ENCODE results near the gene ADGRL2. TPM values are rescaled to one million over a fixed set of nuclear protein-coding genes. Genes with fewer than 3 reads are reported as not detected.
A peak's percentile ranks its signal among the peaks of the same experiment; 100 is the strongest.

The ADGRL2 gene
- total RNA-seq, 3 donors from 2014 or later = 4.5 to 31.7 (median 9.2) TPM

DNA sequence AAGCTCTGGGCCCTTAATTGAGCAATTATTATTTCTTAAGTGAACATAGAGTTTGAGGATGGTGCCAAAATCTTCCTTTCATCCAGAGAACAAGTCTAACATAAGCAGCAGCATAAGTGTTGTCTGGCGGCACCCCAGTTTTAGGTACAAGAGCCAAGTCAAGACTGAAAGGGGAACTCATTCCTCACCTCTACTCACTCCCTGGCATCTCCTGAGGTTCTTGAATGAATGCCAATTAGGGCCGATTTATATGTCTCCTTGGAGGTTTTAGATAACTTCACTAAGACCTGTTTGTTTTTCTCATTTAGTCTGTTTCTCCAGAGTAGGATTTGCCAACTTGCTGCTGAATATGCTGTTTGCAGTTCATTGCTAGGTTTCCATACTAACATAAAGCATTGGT lies 42.6 kb upstream of the ADGRL2 start:
- DNase-seq (no peak), ATAC-seq (no peak)
- no peaks in the 10 kb centered on the region for H3K36me3 ChIP-seq (ENCODE audit: low read depth)
- no peaks in the 10 kb centered on the region for H3K4me1 ChIP-seq (ENCODE audit: low read depth)
- TF ChIP-seq, protein P1, sequence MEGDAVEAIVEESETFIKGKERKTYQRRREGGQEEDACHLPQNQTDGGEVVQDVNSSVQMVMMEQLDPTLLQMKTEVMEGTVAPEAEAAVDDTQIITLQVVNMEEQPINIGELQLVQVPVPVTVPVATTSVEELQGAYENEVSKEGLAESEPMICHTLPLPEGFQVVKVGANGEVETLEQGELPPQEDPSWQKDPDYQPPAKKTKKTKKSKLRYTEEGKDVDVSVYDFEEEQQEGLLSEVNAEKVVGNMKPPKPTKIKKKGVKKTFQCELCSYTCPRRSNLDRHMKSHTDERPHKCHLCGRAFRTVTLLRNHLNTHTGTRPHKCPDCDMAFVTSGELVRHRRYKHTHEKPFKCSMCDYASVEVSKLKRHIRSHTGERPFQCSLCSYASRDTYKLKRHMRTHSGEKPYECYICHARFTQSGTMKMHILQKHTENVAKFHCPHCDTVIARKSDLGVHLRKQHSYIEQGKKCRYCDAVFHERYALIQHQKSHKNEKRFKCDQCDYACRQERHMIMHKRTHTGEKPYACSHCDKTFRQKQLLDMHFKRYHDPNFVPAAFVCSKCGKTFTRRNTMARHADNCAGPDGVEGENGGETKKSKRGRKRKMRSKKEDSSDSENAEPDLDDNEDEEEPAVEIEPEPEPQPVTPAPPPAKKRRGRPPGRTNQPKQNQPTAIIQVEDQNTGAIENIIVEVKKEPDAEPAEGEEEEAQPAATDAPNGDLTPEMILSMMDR (IDR thresholded peaks at IDR 0.05) = no peak
- no peak overlapping the region for H3K4me3 ChIP-seq
- intact Hi-C loops (cut with DNase I, micrococcal nuclease) = no loop called here
- no peaks in the 10 kb centered on the region for H3K9me3 ChIP-seq

DNA sequence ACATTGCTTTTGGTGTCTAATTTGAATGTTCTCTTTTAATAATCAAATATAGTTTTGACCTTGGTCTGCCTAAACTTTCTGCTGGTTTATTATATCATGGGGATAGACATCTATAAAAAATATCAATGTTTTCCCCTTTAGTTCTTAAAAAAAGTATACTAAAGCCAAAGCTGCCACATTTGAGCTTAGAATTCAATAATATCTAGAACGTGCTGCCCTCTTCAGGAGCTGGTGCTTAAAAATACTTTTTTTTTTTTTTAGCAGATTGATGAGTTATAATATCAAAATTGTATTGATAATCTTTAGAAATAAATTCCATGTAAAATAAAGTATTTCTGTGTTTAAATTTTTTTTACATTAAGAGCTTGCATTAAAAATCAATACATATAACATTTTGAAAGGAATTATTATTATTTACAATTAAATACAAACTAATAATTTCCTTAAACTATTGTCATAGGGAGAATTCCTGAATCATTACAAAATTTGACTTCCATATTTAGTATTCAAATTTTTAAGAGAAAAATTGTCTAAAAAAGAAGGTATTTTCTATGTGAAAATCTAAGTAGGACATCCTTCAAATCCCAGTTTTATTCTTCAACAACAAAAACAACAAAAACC lies 40.1 kb upstream of the ADGRL2 start:
- no peaks in the 10 kb centered on the region for H3K36me3 ChIP-seq (ENCODE audit: low read depth)
- DNase-seq (peak in 1 of 3 donors; percentile 14), ATAC-seq (no peak)
- H3K4me3 ChIP-seq = no peak overlapping the region
- TF ChIP-seq, protein P1 (IDR thresholded peaks at IDR 0.05) = no peak
- intact Hi-C loops (cut with DNase I, micrococcal nuclease) = no loop called here
- H3K9me3 ChIP-seq = no peaks in the 10 kb centered on the region
- H3K4me1 ChIP-seq (ENCODE audit: low read depth) = no peaks in the 10 kb centered on the region

DNA sequence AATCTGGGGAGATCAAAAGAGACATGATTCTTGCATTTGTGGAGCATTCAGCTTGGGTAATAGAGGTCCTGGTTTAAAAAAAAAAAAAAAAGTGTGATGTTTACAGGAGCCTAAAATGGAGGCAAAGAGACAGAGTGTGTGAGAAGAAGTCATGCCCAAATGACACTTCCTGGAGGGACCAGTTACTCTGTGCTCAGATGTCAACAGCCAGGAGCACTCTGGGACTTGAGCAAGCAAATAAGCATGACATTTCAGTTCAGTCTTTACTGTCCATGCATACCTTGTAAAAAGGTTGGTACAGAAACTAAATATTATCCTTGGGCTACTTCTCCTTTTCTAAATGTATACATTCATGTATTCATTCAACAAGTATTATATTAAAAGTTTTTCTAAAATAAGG lies 25.2 kb upstream of the ADGRL2 start:
- TF ChIP-seq, protein P1 (IDR thresholded peaks at IDR 0.05) = no peak
- ATAC-seq = no peak
- Histone ChIP-seq H3K9me3 (no peaks in the 10 kb centered on the region), H3K4me1 (ENCODE audit: low read depth) (no peaks in the 10 kb centered on the region), H3K4me3 (no peak overlapping the region), H3K36me3 (ENCODE audit: low read depth) (no peaks in the 10 kb centered on the region)
- intact Hi-C loops (cut with DNase I, micrococcal nuclease) = no loop called here
- no peak for DNase-seq

DNA sequence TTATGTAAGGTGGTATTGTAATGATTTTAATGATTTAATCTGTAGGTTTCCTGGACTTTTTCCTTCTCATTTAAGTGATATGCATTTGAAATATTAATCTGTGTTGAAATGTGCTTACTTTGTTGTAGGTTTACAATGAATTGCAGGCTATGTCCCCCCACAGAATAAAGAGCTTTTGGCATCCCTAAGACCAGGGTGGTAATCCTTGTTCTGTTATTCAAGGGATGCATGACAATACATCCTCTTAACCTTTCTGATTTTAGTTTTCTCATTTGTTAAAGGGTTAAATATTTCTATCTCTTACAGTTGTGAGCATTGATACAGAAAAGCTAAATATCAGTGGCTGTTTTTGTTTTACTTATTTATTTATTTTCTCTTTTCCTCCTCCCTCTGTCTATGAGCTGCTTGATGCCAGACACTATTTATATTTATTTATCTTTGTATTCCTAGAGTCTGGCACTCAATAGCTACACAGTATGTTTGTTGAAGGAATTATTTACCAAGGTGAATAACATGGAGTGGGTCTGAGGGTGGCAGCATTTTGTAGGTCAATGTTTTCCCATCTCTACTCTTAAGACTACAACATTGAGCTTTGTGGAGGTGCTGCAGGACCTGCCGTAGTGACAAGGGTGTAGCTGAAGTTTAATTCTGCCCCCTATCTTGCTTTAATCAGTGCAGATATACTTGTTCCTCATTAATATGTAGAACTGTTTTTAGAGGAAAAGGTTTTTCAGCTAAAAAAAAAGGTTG lies 19.9 kb upstream of the ADGRL2 start:
- no peaks in the 10 kb centered on the region for H3K9me3 ChIP-seq
- TF ChIP-seq, protein P1 (IDR thresholded peaks at IDR 0.05) = no peak
- no peak overlapping the region for H3K4me3 ChIP-seq
- ATAC-seq = no peak
- intact Hi-C loops (cut with DNase I, micrococcal nuclease) = no loop called here
- no peaks in the 10 kb centered on the region for H3K4me1 ChIP-seq (ENCODE audit: low read depth)
- no peaks in the 10 kb centered on the region for H3K36me3 ChIP-seq (ENCODE audit: low read depth)
- DNase-seq = no peak

DNA sequence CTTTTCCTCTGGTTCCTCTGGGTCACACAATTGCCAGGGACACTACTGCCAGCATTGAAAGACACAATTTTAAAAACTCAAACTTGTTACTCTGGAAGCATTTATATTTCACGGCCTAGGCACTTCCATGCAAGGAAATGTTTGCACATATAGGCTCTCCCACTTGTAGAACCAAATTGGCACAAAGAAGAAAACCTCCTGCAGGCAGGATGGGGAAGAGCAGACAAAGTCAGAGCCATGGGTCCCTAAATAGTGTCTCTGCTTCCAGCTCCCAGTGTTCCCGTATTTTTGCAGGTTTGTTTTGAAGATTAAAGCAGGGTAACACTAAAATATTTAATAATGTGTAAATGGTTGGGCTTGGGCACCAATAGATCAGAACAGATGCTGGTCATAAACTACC lies 19.0 kb upstream of the ADGRL2 start:
- Histone ChIP-seq H3K36me3 (ENCODE audit: low read depth) (no peaks in the 10 kb centered on the region), H3K9me3 (no peaks in the 10 kb centered on the region), H3K4me3 (no peak overlapping the region), H3K4me1 (ENCODE audit: low read depth) (no peaks in the 10 kb centered on the region)
- ATAC-seq (no peak), DNase-seq (no peak)
- TF ChIP-seq, protein P1 (IDR thresholded peaks at IDR 0.05) = no peak
- intact Hi-C loops (cut with DNase I, micrococcal nuclease) = no loop called here
